Stimulated activated naive B cell treated with anti-CD40 and anti-IgM and Interleukin-4, amounts not matched to agents 10 μg/mL and 1 μg/mL and 100 μg/mL, for 72 hours (primary cell): Measurements from ENCODE around the gene KCTD17.

ENCODE experiments used
- ATAC-seq, 2 donors: fragments of 150-1000 bp; cut with Tn5 transposase; replicated peaks; 2 replicates each; pipeline ENCODE4 v1.10.0; 2021; ENCODE audit warnings: moderate library complexity in 1 of 2
- DNase-seq: peaks from one replicate; pipeline ENCODE4 v3.0.0; 2021
- H3K27ac Mint-ChIP-seq: one replicate; pipeline ENCODE4 v1.8.0; 2022; ENCODE audit warnings: mild to moderate bottlenecking, mixed read lengths
- H3K27me3 Mint-ChIP-seq, 2 donors: one replicate each; pipeline ENCODE4 v1.8.0; 2022; ENCODE audit warnings: mixed read lengths in 2 of 2
- H3K36me3 Mint-ChIP-seq, 2 donors: one replicate each; pipeline ENCODE4 v1.8.0; 2022; ENCODE audit warnings: mixed read lengths in 2 of 2, mild to moderate bottlenecking in 1 of 2
- H3K4me1 Mint-ChIP-seq, 2 donors: one replicate each; pipeline ENCODE4 v1.8.0; 2022; ENCODE audit warnings: mixed read lengths in 2 of 2, mild to moderate bottlenecking in 1 of 2
- H3K4me3 Mint-ChIP-seq, 2 donors: one replicate each; pipeline ENCODE4 v1.8.0; 2022; ENCODE audit warnings: mild to moderate bottlenecking in 2 of 2, mixed read lengths in 2 of 2, moderate library complexity in 1 of 2
- H3K9me3 Mint-ChIP-seq, 2 donors: one replicate each; pipeline ENCODE4 v1.8.0; 2022; ENCODE audit warnings: mixed read lengths in 2 of 2, mild to moderate bottlenecking in 1 of 2

KCTD17 gene

GRCh38 chr22:37043828-37044538 lies 7.6 kb upstream of the KCTD17 start:
- peak; percentile 59 for DNase-seq
- Mint-ChIP-seq H3K27ac (no peak overlapping the region), H3K36me3 (no peaks in the 10 kb centered on the region), H3K4me3 (no peak overlapping the region), H3K9me3 (no peaks in the 10 kb centered on the region), H3K4me1 (peaks cover 15 to 20% of the 10 kb centered on the region in 2 donors), H3K27me3 (peaks cover 10 to 13% of the 10 kb centered on the region in 2 donors)
- peak; percentile 94 to 95 for ATAC-seq

GRCh38 chr22:37044634-37045625 lies 6.6 kb upstream of the KCTD17 start:
- DNase-seq (peak; percentile 24), ATAC-seq (peak; percentile 63 to 77)
- Mint-ChIP-seq H3K4me3 (no peak overlapping the region), H3K4me1 (peaks cover 15 to 20% of the 10 kb centered on the region in 2 donors), H3K9me3 (no peaks in the 10 kb centered on the region), H3K27ac (peak overlapping the region; percentile 31), H3K27me3 (peaks cover 10 to 13% of the 10 kb centered on the region in 2 donors), H3K36me3 (no peaks in the 10 kb centered on the region)

- Mint-ChIP-seq H3K36me3 (no peaks in the 10 kb centered on the region), H3K4me3 (no peak overlapping the region), H3K9me3 (no peaks in the 10 kb centered on the region), H3K4me1 (peaks cover 15 to 20% of the 10 kb centered on the region in 2 donors), H3K27me3 (peaks cover 6 to 13% of the 10 kb centered on the region in 2 donors), H3K27ac (no peak overlapping the region)
- ATAC-seq (no peak), DNase-seq (no peak)
Observed at GRCh38 chr22:37045958-37046357, 5.6 kb upstream of the KCTD17 start.

- H3K27ac Mint-ChIP-seq: no peak overlapping the region
- no peak for DNase-seq
- H3K27me3 Mint-ChIP-seq: peaks cover 2 to 13% of the 10 kb centered on the region in 2 donors
- no peaks in the 10 kb centered on the region for H3K36me3 Mint-ChIP-seq
- peaks cover 14 to 20% of the 10 kb centered on the region in 2 donors for H3K4me1 Mint-ChIP-seq
- no peak overlapping the region for H3K4me3 Mint-ChIP-seq
- H3K9me3 Mint-ChIP-seq: no peaks in the 10 kb centered on the region
- ATAC-seq: no peak
Observed at GRCh38 chr22:37046589-37046988, 5.0 kb upstream of the KCTD17 start.

- DNase-seq: no peak
- peaks cover 0 to 13% of the 10 kb centered on the region in 2 donors for H3K27me3 Mint-ChIP-seq
- H3K4me3 Mint-ChIP-seq: no peak overlapping the region
- no peaks in the 10 kb centered on the region for H3K36me3 Mint-ChIP-seq
- peaks cover 14 to 21% of the 10 kb centered on the region in 2 donors for H3K4me1 Mint-ChIP-seq
- H3K9me3 Mint-ChIP-seq: no peaks in the 10 kb centered on the region
- no peak overlapping the region for H3K27ac Mint-ChIP-seq
- no peak for ATAC-seq
Observed at GRCh38 chr22:37047006-37047405, 4.5 kb upstream of the KCTD17 start.

GRCh38 chr22:37048133-37048532 lies 3.4 kb upstream of the KCTD17 start:
- H3K36me3 Mint-ChIP-seq: no peaks in the 10 kb centered on the region
- peaks cover 22 to 32% of the 10 kb centered on the region in 2 donors for H3K4me1 Mint-ChIP-seq
- peaks cover 0 to 7% of the 10 kb centered on the region in 2 donors for H3K27me3 Mint-ChIP-seq
- H3K4me3 Mint-ChIP-seq: no peak overlapping the region
- DNase-seq (no peak), ATAC-seq (no peak)
- no peaks in the 10 kb centered on the region for H3K9me3 Mint-ChIP-seq
- H3K27ac Mint-ChIP-seq: no peak overlapping the region

- no peak overlapping the region for H3K27ac Mint-ChIP-seq
- H3K9me3 Mint-ChIP-seq: no peaks in the 10 kb centered on the region
- peaks cover 0 to 4% of the 10 kb centered on the region in 2 donors for H3K36me3 Mint-ChIP-seq
- DNase-seq: no peak
- no peak for ATAC-seq
- no peak overlapping the region for H3K4me3 Mint-ChIP-seq
- H3K4me1 Mint-ChIP-seq: peaks cover 22 to 37% of the 10 kb centered on the region in 2 donors
- H3K27me3 Mint-ChIP-seq: no peaks in the 10 kb centered on the region
Observed at GRCh38 chr22:37049224-37049623, 2.3 kb upstream of the KCTD17 start.

DNA sequence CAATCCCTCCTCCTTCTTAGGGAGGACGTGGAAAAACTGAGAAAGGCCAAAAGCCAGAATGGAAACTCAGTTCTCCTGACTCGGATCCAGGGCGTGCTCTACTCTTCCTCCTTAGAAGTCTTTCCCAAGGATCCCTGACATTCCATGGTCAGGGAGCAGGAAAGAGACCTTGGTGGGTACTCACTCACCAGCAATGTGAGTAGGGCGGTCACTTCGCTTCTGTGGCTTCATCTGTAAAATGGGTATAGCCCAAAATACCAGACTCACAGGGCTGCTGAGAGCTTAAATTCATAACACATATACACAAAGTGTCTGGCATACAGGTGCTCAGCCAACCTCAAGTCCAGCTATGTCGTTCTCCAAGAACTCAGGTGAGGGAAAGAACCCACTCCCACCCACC lies 629 bp upstream of the KCTD17 start:
- Mint-ChIP-seq H3K4me1 (peaks cover 12 to 24% of the 10 kb centered on the region in 2 donors), H3K4me3 (peak overlapping the region in 1 of 2 donors; percentile 85), H3K27ac (peak overlapping the region; percentile 20), H3K27me3 (no peaks in the 10 kb centered on the region), H3K36me3 (peaks cover 10 to 13% of the 10 kb centered on the region in 2 donors), H3K9me3 (no peaks in the 10 kb centered on the region)
- ATAC-seq: no peak
- no peak for DNase-seq

DNA sequence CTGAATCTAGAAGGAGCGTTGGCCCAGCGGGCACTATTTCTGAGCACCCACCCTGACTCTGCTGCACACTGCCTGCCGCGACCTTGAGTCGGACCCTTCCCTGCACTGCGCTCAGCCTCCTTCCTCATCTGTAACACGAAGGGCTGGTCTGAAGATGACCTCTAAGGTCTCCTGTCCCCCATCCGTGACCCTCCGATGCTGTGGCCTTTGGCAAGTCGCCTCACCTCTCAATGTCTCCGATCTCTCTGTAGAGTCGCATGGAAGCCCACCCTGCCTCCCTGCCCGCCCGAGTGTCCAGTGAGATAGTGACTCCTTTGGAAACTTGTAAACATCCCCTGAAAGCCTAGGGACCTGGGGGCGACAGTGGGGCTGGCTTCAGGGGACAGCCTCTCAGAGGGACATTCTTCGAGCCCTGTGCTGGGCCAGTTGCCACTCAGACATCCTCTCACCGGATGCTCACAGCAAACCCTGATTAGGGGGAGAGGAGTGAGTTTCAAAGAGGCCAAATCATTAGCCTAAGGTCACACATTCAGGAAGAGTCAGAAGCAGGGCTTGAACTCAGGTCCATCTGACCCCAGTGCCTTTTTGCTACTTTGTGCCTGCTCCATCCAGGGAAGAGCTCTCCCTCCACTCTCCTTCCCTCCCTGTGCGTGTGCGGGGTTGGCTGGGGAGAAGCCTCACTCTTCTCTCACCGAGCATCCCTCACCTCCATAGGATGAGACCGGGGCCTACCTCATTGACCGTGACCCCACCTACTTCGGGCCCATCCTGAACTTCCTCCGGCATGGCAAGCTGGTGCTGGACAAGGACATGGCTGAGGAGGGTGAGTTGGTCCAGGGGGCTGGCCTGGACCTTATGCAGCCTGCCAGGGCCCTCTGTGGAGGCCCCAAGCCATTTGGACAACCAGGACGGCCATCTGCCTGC lies 1.1 kb downstream of the KCTD17 start:
- ATAC-seq (no peak), DNase-seq (no peak)
- no peaks in the 10 kb centered on the region for H3K27me3 Mint-ChIP-seq
- peak overlapping the region; percentile 78 to 85 for H3K4me3 Mint-ChIP-seq
- H3K9me3 Mint-ChIP-seq: no peaks in the 10 kb centered on the region
- peaks cover 13 to 27% of the 10 kb centered on the region in 2 donors for H3K4me1 Mint-ChIP-seq
- H3K36me3 Mint-ChIP-seq: peaks cover 27% of the 10 kb centered on the region in 2 donors
- H3K27ac Mint-ChIP-seq: peak overlapping the region; percentile 83

DNA sequence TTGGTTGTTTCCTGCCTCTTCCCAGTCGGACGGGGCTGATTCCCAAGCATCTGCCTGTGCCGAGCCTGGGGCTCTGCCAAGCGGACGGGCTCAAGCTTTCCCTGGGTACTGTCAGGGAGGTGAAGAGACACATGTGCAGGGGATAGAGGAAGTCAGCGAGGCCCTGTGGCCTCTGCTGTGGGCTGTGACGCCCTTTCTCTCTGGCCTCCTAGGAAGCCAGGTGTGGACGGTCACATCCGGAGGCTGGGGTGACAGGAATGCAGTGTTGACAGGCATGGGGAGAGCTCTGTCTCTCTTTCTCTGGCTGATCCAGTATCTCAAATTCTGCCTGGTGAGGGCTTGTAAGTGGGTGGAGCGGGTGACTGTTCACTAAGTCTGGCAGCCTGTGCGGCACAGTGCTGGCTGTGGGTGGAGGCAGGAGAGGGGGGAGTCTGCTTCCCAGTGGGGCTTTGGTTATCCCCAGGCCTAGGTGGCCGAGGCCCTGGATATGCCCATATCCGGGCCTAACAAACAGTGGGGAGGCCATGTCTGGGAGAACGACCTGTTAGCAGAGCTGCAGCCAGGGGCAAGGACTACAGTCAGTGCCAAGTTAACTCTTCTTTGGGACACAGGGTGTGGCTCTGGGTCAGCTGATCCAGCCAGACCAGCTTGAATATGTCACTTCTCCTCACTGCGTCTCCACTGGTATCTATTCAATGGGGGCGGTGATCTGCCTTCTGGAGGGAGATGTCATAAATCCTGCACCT lies 1.9 kb downstream of the KCTD17 start:
- peak overlapping the region; percentile 25 for H3K27ac Mint-ChIP-seq
- no peak for DNase-seq
- peak overlapping the region; percentile 52 to 85 for H3K4me3 Mint-ChIP-seq
- peaks cover 13 to 27% of the 10 kb centered on the region in 2 donors for H3K4me1 Mint-ChIP-seq
- H3K9me3 Mint-ChIP-seq: no peaks in the 10 kb centered on the region
- no peak for ATAC-seq
- H3K27me3 Mint-ChIP-seq: no peaks in the 10 kb centered on the region
- peaks cover 27 to 32% of the 10 kb centered on the region in 2 donors for H3K36me3 Mint-ChIP-seq

- Mint-ChIP-seq H3K4me3 (peak overlapping the region in 1 of 2 donors; percentile 52), H3K36me3 (peaks cover 27 to 32% of the 10 kb centered on the region in 2 donors), H3K9me3 (no peaks in the 10 kb centered on the region), H3K27me3 (no peaks in the 10 kb centered on the region), H3K27ac (no peak overlapping the region), H3K4me1 (peaks cover 13 to 27% of the 10 kb centered on the region in 2 donors)
- DNase-seq (no peak), ATAC-seq (no peak)
Observed at GRCh38 chr22:37054056-37054395, 2.5 kb downstream of the KCTD17 start.

DNA sequence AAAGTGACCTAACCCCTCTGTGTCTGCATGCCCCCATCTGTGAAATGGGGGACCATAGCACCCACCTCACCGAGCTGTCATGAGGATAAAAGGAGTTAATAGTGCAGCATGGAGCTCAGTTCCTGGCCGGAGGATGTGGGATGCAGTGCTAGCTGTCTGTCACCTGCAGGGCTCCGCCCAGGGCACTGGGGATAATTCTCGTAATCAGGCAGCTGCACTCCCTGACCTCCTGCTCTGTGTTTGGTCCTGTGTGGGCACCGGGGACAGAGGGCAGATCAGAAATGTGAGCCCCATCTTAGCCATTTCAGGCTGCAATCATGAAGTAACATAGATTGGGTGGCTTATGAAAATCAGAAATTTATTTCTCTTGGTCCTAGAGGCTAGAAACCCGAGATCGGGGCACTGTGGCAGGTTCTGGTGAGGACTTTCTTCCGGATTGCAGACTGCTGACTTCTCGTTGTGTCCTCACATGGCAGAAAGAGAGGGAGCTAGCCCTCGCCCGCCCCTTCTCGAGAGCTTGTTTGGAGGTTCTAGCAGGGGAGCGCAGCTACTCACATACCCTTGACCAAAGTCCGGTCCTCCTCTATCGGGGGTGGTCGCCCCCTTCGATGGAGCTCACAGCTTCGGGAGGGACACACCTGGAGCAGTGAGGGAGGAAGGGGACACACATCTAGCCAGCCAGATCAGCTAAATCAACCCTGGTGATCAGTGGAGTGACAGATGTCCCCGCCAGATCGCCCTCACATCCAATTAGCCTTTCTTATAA lies 3.2 kb downstream of the KCTD17 start:
- ATAC-seq (no peak), DNase-seq (no peak)
- no peak overlapping the region for H3K4me3 Mint-ChIP-seq
- H3K4me1 Mint-ChIP-seq: peaks cover 13 to 27% of the 10 kb centered on the region in 2 donors
- H3K27me3 Mint-ChIP-seq: no peaks in the 10 kb centered on the region
- H3K36me3 Mint-ChIP-seq: peaks cover 27 to 33% of the 10 kb centered on the region in 2 donors
- H3K27ac Mint-ChIP-seq: no peak overlapping the region
- H3K9me3 Mint-ChIP-seq: no peaks in the 10 kb centered on the region

DNA sequence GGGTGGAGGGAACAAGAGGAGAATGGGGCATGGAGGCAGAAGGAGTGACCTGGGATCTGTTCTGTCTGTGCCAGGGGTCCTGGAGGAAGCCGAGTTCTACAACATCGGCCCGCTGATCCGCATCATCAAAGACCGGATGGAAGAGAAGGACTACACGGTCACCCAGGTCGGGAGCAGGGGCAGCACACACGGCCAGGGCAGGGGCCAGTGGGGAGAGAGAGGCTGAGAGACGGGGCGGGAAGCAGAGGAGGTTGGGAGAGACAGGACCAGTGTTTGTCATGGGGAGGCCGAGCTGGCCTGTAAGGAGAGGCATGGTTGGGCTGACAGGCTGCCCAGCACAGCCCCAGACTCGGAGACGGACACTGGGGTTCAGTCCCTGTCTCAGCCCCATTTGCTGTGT lies 4.7 kb downstream of the KCTD17 start:
- Mint-ChIP-seq H3K27me3 (no peaks in the 10 kb centered on the region), H3K4me3 (no peak overlapping the region), H3K4me1 (peaks cover 15 to 34% of the 10 kb centered on the region in 2 donors), H3K27ac (no peak overlapping the region), H3K9me3 (no peaks in the 10 kb centered on the region), H3K36me3 (peaks cover 40 to 46% of the 10 kb centered on the region in 2 donors)
- DNase-seq: no peak
- ATAC-seq: no peak
